Retina (tissue), 1 donor: ENCODE results near the gene NHP2.
"Not testable (repeated sequence)": the region's sequence is repeated elsewhere in the genome, so short reads cannot be mapped to it uniquely, and the experiment has no call there.

Source experiments
- DNase-seq: peaks from one replicate; pipeline ENCODE4 v3.0.0-alpha.2; 2016

Gene NHP2

GRCh38 chr5:178153530-178154340 is at the start of gene NHP2:
Gene NHP2, minus strand, starts transcription at chr5:178153885. Its CDS starts 68 bp downstream, at chr5:178153817.
- DNase-seq: peak; percentile 97

DNA sequence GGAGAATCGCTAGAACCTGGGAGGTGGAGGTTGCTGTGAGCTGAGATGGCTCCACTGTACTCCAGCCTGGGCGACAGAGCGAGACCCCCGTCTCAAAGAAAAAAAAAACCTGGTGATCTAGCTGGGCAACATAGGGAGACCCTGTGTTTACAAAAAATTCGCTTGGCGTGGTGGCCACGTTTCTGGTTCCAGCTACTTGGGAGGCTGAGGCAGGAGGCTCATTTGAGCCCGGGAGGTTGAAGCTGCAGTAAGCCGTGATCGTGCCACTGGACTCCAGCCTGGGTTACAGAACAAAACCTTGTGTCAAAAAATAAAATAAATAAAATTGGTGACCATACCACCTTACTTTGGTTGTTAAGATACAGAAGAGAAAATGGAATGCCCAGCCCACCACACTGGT is 48.9 kb upstream of the NHP2 start:
- no peak for DNase-seq

DNA sequence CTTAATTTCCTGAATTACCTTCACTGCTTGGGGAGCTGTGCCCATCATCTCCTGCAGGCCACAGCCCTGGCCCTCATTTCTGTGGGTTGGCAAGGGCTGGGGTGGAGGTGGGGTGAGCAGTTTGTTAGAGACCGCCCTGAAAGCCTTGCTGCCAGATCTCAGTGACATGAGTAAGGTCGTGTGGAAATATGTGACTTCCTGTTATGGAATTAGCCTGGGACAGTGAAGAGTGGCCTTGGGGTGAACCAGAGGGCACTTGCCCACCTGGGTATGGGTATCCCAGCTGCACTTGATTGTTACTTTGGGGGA is 48.2 kb upstream of the NHP2 start:
- no peak for DNase-seq

- DNase-seq: no peak
Observed at GRCh38 chr5:178201221-178201926, 47.7 kb upstream of the NHP2 start.

DNA sequence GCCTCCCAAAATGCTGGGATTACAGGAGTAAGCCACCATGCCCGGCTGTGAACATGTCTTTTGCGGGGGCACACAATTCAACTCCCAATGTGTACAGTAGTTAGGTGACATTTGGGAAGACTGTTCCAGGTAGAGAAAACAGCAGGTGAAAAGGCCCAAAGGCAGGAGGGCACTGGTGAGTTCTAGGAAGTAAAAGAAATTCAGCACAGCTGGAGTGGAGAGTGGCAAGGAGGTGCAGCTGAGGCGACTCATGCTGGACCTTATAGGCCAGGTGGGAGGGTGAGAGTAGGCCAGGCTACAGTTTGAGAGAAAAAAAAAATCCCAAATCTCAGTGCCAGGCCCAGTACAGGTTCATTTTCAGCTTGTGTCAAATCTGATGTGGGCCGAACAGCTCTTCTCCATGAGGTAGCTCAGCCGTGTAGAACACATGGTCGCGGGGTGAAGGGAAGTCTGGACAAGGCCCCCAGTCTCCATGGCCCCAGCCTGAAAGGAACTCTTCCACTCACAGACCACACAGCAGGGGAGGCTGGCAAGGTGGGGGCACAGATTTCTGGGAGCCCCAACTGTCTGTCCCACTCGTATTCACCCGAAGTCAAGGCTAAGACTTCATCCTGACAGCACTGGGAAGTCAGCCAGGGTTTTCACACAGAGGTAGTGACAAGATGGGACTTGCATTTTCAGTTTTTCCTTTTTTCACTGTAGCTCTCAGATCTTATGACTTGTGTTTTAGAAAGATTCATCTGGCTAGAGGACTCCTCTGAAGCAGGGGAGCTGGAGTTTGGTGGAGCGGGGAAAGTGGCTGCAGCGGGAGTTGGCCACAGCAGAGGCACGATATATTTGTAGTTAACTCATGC is 46.1 kb upstream of the NHP2 start:
- DNase-seq: no peak

DNA sequence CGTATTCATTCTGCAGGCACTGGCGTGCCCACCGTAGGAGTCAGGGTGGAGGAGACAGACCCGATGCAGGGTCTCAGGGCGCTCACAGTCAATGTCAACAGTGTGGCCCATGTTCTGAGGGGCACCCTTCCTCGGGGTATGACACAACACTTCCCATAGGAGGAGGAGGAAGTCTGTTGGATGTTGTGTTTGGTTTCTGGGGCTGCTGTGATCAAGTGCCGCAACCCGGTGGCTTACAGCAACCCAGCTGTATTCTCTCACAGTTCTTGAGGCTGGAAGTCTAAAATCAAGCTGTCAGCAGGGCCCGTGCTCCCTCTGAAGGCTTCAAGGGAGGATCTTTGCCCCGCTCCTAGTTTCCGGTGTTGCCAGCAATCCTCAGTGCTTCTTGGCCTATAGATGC is 45.0 kb upstream of the NHP2 start:
- no peak for DNase-seq

- not testable (repeated sequence) for DNase-seq
Observed at GRCh38 chr5:178198151-178198550, 44.5 kb upstream of the NHP2 start.

DNA sequence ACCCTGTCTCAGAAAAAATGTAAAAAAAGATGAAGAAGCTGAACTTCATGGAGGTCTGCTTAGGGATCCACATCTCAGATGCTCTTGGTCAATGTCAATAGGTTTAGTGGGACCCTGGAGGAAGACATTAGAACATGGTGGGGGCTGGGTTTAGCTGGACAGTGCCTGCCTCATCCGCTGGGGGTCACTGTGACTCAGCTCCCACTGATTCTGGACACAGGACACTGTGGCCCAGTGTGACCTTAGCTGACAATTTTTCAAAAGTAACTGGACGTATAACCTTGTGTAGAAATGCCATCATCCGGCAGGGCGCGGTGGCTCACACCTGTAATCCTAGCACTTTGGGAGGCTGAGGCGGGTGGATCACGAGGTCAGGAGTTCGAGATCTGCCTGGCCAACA is 43.3 kb upstream of the NHP2 start:
- DNase-seq: no peak

DNA sequence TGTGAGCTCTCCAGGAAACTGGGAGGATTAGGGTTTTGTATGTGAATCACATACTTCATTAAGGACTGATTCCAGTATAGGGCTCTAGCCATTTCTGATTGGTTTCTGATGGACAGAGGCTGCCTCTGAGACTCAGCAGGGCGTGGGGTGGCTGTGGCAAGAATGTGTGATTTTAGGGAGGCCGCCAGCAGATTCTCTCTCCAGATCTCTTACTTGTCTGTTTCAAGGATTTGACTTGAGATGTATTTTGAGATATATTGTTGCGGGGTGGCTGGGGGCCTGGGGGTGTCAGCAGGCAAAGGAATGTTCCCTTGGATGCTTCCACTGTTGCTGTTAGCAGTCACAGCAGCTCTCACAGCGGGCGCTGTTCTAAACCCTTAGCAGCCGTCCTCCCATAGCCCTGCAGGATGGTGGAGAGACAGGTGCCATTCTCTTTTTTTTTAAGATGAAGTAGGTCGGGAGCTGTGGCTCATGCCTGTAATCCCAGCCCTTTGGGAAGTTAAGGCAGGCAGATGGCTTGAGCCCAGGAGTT is 42.7 kb upstream of the NHP2 start:
- no peak for DNase-seq

GRCh38 chr5:178194026-178194425 is 40.3 kb upstream of the NHP2 start:
- no peak for DNase-seq

DNA sequence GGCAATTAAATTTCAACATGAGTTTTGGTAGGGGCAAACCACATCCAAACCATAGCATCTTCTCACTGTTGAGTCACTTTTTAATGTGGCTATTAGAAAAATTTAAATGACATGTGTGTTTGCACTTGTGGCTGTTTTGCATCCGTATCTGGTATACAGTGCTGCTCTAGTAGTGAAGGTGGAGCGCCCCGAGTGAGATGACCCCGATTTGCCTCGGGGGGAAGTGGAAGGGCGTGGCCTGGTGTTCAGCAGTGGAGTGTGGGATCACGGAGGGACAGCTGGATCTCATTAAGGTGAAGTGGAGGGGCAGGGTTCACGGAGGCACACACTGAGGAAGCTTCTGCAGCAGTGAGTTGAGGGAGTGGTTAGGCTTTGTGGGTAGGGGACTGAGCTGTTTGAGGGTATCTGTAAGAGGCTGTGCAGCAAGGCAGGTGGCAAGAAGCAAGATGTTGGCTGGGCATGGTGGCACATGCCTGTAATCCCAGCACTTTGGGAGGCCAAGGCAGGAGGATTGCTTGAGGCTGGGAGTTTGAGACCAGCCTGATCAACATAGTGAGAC is 39.6 kb upstream of the NHP2 start:
- DNase-seq: no peak

GRCh38 chr5:178192787-178193186 is 39.1 kb upstream of the NHP2 start:
- no peak for DNase-seq

DNA sequence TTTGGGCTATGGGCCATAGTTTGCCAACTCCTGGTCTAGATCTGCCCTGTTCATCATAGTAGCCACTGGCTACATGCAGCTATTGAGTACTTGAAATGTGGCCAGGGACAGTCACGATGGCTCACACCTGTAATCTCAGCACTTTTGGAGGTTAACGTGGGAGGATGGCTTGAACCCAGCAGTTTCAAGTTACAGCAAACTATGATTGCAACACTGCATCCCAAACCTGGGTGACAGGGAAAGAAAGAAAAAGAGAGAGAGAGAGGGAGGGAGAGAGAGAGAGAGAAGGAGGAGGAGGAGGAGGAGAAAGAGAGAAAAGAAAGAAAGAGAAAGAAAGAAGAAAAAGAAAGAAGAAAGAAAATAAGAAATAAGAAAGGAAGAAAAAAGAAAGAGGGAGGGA is 38.6 kb upstream of the NHP2 start:
- DNase-seq: no peak

DNA sequence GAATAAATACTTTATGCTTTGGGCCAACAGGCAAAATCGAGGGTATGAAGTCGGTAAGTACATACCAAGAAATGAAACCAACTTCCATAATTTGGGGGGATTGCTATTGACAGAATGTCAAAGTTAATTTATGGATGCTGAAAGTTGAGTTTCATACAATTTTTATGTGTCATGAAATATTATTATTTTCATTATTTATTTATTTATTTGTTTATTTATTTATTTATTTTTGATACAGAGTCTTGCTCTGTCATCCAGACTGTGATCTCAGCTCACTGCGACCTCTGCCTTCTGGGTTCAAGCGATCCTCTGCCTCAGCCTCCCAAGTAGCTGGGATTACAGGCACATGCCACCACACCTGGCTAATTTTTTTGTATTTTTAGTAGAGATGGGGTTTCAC is 38.0 kb upstream of the NHP2 start:
- DNase-seq: no peak

DNA sequence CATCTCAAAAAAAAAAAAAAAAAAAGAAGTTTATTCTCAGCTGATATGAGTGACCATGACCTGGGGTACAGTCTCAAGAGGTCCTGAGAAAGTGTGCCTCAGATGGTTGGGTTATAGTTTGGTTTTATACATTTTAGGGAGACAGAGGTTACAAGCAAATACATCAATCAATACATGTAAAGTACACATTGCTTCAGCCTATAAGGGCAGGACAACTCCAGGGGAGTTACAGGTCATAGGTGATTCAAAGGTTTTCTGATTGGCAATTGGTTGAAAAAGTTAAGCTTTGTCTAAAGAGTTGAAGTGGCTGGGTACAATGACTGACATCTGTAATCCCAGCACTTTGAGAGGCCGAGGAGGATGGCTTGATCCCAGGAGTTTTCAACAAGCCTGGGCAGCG is 35.7 kb upstream of the NHP2 start:
- DNase-seq: no peak

- no peak for DNase-seq
Observed at GRCh38 chr5:178187014-178187413, 33.3 kb upstream of the NHP2 start, which contains the start of gene GMCL2. Gene GMCL2, minus strand, starts transcription at chr5:178187371. Its CDS starts 72 bp downstream, at chr5:178187299.

- DNase-seq: no peak
Observed at GRCh38 chr5:178186427-178186826, 32.7 kb upstream of the NHP2 start.

GRCh38 chr5:178182158-178182876 is 28.6 kb upstream of the NHP2 start:
- no peak for DNase-seq

GRCh38 chr5:178180141-178180863 is 26.6 kb upstream of the NHP2 start:
- no peak for DNase-seq

- no peak for DNase-seq
Observed at GRCh38 chr5:178177569-178177968, 23.9 kb upstream of the NHP2 start.

DNA sequence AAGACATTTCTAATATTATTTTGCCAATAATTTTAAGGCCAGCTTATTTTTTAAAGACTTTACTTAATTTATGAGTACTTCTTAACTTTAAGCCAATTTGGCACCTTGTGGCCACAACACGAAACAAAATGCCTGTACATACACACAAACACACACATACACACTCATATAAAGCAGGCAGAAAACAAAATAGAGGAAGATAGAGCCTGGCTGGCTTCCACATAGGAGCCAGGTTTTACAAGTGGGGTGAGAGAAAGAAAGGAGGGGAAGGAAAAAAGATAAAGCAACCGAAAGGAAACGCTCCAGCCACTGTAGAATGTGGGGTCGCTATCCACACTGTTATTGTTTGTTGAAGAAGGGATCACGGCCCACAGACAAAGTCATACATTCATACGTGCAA is 23.1 kb upstream of the NHP2 start:
- DNase-seq: no peak

GRCh38 chr5:178174456-178174855 is 20.8 kb upstream of the NHP2 start:
- DNase-seq: no peak
